Liver (tissue), 9 donors: ENCODE measurements around the gene SPG21. TPM values are rescaled to one million over a fixed set of nuclear protein-coding genes. Genes with fewer than 3 reads are reported as not detected.

Source experiments
- DNase-seq: peaks from one replicate; pipeline ENCODE4 v3.0.0-alpha.2; 2017; ENCODE audit warnings: low spot score
- H3K27ac ChIP-seq, 2 donors: one replicate each; pipeline ENCODE4 v1.7.0; 2013; ENCODE audit warnings: inconsistent platforms in 2 of 2, low read length in 2 of 2, control low read depth in 1 of 2, low read depth in 1 of 2, mild to moderate bottlenecking in 1 of 2
- H3K27me3 ChIP-seq, 4 donors: one replicate each; pipeline versions ENCODE4 v1.6.1 to v1.7.0; 2013; ENCODE audit warnings: low read length in 3 of 4, inconsistent platforms in 1 of 4, mild to moderate bottlenecking in 1 of 4, moderate library complexity in 1 of 4; ENCODE audit not compliant: control insufficient read depth in 4 of 4, insufficient read depth in 4 of 4
- H3K36me3 ChIP-seq, 4 donors: one replicate each; pipeline versions ENCODE4 v1.6.1 to v1.7.0; 2013; ENCODE audit warnings: low read length in 3 of 4, mild to moderate bottlenecking in 3 of 4, low read depth in 1 of 4, moderate library complexity in 1 of 4; ENCODE audit not compliant: control insufficient read depth in 4 of 4, insufficient read depth in 3 of 4
- H3K4me1 ChIP-seq, 4 donors: one replicate each; pipeline versions ENCODE4 v1.6.1 to v1.7.0; 2013; ENCODE audit warnings: low read length in 3 of 4, mild to moderate bottlenecking in 3 of 4, moderate library complexity in 1 of 4; ENCODE audit not compliant: control insufficient read depth in 4 of 4, insufficient read depth in 4 of 4
- H3K4me3 ChIP-seq, 3 donors: one replicate each; pipeline versions ENCODE4 v1.6.1 to v1.7.0; 2013; ENCODE audit warnings: low read length in 3 of 3, control low read depth in 1 of 3, low read depth in 1 of 3, mild to moderate bottlenecking in 1 of 3
- H3K9ac ChIP-seq, 2 donors: one replicate each; pipeline ENCODE4 v1.7.0; 2013; ENCODE audit warnings: low read length in 2 of 2, mild to moderate bottlenecking in 2 of 2, moderate library complexity in 2 of 2, control low read depth in 1 of 2, low read depth in 1 of 2
- H3K9me3 ChIP-seq, 4 donors: one replicate each; pipeline versions ENCODE4 v1.6.1 to v1.7.0; 2013; ENCODE audit warnings: low read length in 3 of 4; ENCODE audit not compliant: control insufficient read depth in 4 of 4
- EGR1 ChIP-seq, 2 donors: IDR thresholded peaks; 2 replicates each; pipeline ENCODE4 v1.6.1; 2016 to 2018; ENCODE audit warnings: antibody characterized with exemption in 2 of 2, low read depth in 2 of 2
- FOXA1 ChIP-seq: IDR thresholded peaks from 2 replicates; pipeline ENCODE4 v1.6.1; 2016; ENCODE audit warnings: antibody characterized with exemption
- FOXA2 ChIP-seq: IDR thresholded peaks from 2 replicates; pipeline ENCODE4 v1.6.1; 2016; ENCODE audit warnings: antibody characterized with exemption
- GABPA ChIP-seq, 2 donors: IDR thresholded peaks in 1 of 2; conservative IDR thresholded peaks in 1 of 2; 2 replicates each; pipeline ENCODE4 v1.6.1; 2016; ENCODE audit warnings: antibody characterized with exemption in 2 of 2, mild to moderate bottlenecking in 1 of 2, moderate library complexity in 1 of 2
- HNF4G ChIP-seq: IDR thresholded peaks from 2 replicates; pipeline ENCODE4 v1.6.1; 2016; ENCODE audit warnings: antibody characterized with exemption
- NR2F2 ChIP-seq: IDR thresholded peaks from 2 replicates; pipeline ENCODE4 v1.6.1; 2016; ENCODE audit warnings: antibody characterized with exemption
- RAD21 ChIP-seq, 2 donors: IDR thresholded peaks; 2 replicates each; pipeline ENCODE4 v1.6.1; 2016; ENCODE audit warnings: antibody characterized with exemption in 2 of 2, mild to moderate bottlenecking in 2 of 2
- RXRA ChIP-seq, 2 donors: IDR thresholded peaks; 2 replicates each; pipeline ENCODE4 v1.6.1; 2017 to 2018; ENCODE audit warnings: antibody characterized with exemption in 2 of 2, mild to moderate bottlenecking in 1 of 2
- SP1 ChIP-seq: IDR thresholded peaks from 2 replicates; pipeline ENCODE4 v1.6.1; 2018; ENCODE audit warnings: antibody characterized with exemption, mild to moderate bottlenecking
- TAF1 ChIP-seq: conservative IDR thresholded peaks from 2 replicates; pipeline ENCODE4 v1.6.1; 2016; ENCODE audit warnings: antibody characterized with exemption, mild to moderate bottlenecking
- YY1 ChIP-seq: IDR thresholded peaks from 2 replicates; pipeline ENCODE4 v1.6.1; 2016; ENCODE audit warnings: antibody characterized with exemption, mild to moderate bottlenecking
- WGBS: extraction: QIAGEN DNeasy Blood & Tissue Kit; methylation state at CpG from one replicate; pipeline ENCODE4 v1.1.7; 2013; 5-methylcytosine and 5-hydroxymethylcytosine counted together
- polyA plus RNA-seq, 2 donors: library from polyadenylated mRNA; stranded (reverse) in 1 of 2; unstranded in 1 of 2; fragments of 200-250 nt in 1 of 2; fragments of >200 nt in 1 of 2; fragmentation: Nextera tagmentation in 1 of 2; extraction: Ambion mirVana in 1 of 2; gene quantifications; one replicate each; pipeline versions ENCODE4 v1.2.1 to v1.2.3, GENCODE V29; 2013 to 2015
- total RNA-seq, 2 donors: library from RNA; depleted of rRNA; stranded (reverse); fragments of >200 nt; gene quantifications; one replicate each; pipeline ENCODE4 v1.2.3, GENCODE V29; 2014
- TF ChIP-seq, protein P1 (sequence below): fragments of 150-350 bp; IDR thresholded peaks from 2 replicates; pipeline ENCODE4 v1.5.1; 2017; ENCODE audit warnings: improper control_type of control experiment, low read depth, low read length; ENCODE audit not compliant: missing input control
- TF ChIP-seq, protein P2 (sequence below): IDR thresholded peaks from 2 replicates; pipeline ENCODE4 v1.6.1; 2016; ENCODE audit warnings: antibody characterized with exemption
- TF ChIP-seq, protein P3 (sequence below): IDR thresholded peaks from 2 replicates; pipeline ENCODE4 v1.6.1; 2016; ENCODE audit warnings: antibody characterized with exemption
- TF ChIP-seq, protein P4 (sequence below): IDR thresholded peaks from 2 replicates; pipeline ENCODE4 v1.6.1; 2016; ENCODE audit warnings: antibody characterized with exemption, mild to moderate bottlenecking
- TF ChIP-seq, protein P5 (sequence below): IDR thresholded peaks from 2 replicates; pipeline ENCODE4 v1.6.1; 2016; ENCODE audit warnings: antibody characterized with exemption
- donor health status: healthy.
- donor health status: healthy.
- donor health status: healthy.
- donor health status: healthy.
- donor health status: healthy.

Gene SPG21
- total and polyA plus RNA-seq, 4 donors, result 27.4 to 50.7 (median 41.2) TPM

DNA sequence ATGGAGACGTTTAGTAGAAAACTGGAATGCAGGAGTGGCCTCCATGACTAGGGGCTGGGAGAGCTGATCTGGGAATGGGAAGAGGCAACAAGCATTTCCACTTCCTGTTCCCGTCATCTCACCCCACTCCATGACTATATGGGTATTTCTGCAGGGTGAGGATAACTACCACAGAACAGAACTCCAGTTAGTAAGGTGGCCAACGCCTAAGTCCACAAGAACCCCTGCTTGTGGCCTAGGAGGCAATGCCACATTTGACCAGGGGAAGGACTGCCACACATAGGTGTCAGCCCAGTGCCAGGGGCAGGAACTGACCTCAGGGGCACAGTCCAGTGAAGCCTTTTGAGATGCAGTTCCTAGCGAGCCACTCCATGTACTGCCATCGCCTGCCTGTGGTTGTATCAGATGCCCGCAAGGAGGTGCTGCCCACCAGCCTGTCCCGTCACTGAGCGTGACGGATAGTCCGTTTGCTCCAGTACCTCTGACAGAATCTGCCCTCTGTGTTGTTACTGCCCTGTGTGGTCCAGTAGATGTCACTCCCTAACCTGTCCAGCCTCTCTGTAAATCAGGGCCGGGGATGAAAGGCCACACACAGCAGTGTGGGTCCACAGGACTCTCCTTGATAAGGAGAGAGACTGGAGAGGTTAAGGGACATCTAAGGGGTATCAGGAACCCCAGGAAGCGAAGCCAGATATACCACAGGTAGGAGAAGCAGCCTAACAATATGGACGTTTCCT lies 43.3 kb upstream of the SPG21 start (continued):
- TF ChIP-seq, protein P1, sequence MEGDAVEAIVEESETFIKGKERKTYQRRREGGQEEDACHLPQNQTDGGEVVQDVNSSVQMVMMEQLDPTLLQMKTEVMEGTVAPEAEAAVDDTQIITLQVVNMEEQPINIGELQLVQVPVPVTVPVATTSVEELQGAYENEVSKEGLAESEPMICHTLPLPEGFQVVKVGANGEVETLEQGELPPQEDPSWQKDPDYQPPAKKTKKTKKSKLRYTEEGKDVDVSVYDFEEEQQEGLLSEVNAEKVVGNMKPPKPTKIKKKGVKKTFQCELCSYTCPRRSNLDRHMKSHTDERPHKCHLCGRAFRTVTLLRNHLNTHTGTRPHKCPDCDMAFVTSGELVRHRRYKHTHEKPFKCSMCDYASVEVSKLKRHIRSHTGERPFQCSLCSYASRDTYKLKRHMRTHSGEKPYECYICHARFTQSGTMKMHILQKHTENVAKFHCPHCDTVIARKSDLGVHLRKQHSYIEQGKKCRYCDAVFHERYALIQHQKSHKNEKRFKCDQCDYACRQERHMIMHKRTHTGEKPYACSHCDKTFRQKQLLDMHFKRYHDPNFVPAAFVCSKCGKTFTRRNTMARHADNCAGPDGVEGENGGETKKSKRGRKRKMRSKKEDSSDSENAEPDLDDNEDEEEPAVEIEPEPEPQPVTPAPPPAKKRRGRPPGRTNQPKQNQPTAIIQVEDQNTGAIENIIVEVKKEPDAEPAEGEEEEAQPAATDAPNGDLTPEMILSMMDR, result peak; percentile 95
- TF ChIP-seq, protein P2, sequence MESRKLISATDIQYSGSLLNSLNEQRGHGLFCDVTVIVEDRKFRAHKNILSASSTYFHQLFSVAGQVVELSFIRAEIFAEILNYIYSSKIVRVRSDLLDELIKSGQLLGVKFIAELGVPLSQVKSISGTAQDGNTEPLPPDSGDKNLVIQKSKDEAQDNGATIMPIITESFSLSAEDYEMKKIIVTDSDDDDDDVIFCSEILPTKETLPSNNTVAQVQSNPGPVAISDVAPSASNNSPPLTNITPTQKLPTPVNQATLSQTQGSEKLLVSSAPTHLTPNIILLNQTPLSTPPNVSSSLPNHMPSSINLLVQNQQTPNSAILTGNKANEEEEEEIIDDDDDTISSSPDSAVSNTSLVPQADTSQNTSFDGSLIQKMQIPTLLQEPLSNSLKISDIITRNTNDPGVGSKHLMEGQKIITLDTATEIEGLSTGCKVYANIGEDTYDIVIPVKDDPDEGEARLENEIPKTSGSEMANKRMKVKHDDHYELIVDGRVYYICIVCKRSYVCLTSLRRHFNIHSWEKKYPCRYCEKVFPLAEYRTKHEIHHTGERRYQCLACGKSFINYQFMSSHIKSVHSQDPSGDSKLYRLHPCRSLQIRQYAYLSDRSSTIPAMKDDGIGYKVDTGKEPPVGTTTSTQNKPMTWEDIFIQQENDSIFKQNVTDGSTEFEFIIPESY, result no peak
- peak; percentile 42 for TF ChIP-seq FOXA2
- TF ChIP-seq FOXA1, result no peak

DNA sequence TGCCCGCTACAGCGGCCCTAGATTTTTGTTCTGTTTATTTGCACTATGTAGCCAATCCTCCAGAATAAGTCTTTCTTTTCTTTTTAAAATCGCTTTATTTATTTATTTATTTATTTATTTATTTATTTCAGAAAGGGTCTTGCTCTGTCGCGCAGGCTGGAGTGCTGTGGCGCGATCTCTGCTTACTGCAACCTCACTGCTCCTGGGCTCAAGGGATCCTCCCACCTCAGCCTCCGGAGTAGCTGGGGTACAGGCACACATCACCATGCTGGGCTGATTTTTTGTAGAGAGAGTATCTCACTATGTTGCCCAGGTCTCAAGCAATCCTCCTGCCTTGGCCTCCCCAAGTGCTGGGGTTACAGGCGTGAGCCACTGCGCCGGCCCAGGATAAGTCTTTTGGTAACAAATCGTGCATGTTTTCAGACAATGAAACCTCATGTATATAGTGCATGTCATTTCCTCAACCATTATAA lies 40.1 kb upstream of the SPG21 start:
- no peak overlapping the region for H3K9ac ChIP-seq
- H3K27ac ChIP-seq, result no peak overlapping the region
- no peak for DNase-seq
- no peak overlapping the region for H3K4me3 ChIP-seq
- H3K27me3 ChIP-seq, result no peaks in the 10 kb centered on the region
- TF ChIP-seq FOXA2 (no peak), HNF4G (no peak), RAD21 (IDR thresholded peaks at IDR 0.05) (no peak), RXRA (IDR thresholded peaks at IDR 0.05) (no peak), FOXA1 (no peak), GABPA (IDR thresholded peaks at IDR 0.05 in 1 of 2, conservative IDR thresholded peaks at IDR 0.05 in 1 of 2) (no peak), YY1 (no peak), NR2F2 (no peak), EGR1 (IDR thresholded peaks at IDR 0.05; ENCODE audit: low read depth in 2 of 2) (no peak), SP1 (no peak), TAF1 (no peak)
- TF ChIP-seq, protein P3, sequence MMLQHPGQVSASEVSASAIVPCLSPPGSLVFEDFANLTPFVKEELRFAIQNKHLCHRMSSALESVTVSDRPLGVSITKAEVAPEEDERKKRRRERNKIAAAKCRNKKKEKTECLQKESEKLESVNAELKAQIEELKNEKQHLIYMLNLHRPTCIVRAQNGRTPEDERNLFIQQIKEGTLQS, result no peak
- TF ChIP-seq, protein P4, sequence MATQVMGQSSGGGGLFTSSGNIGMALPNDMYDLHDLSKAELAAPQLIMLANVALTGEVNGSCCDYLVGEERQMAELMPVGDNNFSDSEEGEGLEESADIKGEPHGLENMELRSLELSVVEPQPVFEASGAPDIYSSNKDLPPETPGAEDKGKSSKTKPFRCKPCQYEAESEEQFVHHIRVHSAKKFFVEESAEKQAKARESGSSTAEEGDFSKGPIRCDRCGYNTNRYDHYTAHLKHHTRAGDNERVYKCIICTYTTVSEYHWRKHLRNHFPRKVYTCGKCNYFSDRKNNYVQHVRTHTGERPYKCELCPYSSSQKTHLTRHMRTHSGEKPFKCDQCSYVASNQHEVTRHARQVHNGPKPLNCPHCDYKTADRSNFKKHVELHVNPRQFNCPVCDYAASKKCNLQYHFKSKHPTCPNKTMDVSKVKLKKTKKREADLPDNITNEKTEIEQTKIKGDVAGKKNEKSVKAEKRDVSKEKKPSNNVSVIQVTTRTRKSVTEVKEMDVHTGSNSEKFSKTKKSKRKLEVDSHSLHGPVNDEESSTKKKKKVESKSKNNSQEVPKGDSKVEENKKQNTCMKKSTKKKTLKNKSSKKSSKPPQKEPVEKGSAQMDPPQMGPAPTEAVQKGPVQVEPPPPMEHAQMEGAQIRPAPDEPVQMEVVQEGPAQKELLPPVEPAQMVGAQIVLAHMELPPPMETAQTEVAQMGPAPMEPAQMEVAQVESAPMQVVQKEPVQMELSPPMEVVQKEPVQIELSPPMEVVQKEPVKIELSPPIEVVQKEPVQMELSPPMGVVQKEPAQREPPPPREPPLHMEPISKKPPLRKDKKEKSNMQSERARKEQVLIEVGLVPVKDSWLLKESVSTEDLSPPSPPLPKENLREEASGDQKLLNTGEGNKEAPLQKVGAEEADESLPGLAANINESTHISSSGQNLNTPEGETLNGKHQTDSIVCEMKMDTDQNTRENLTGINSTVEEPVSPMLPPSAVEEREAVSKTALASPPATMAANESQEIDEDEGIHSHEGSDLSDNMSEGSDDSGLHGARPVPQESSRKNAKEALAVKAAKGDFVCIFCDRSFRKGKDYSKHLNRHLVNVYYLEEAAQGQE, result no peak
- TF ChIP-seq, protein P2, result no peak
- TF ChIP-seq, protein P5, sequence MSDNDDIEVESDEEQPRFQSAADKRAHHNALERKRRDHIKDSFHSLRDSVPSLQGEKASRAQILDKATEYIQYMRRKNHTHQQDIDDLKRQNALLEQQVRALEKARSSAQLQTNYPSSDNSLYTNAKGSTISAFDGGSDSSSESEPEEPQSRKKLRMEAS, result no peak
- TF ChIP-seq, protein P1, result no peak
- peaks cover 3 to 32% (median 25%) of the 10 kb centered on the region in 4 donors for H3K4me1 ChIP-seq
- 66% methylated on average over 12 of the region's 12 CpGs for WGBS
- peaks cover under 1 to 11% (median 5%) of the 10 kb centered on the region in 4 donors for H3K36me3 ChIP-seq
- H3K9me3 ChIP-seq, result no peaks in the 10 kb centered on the region
